GM18526 (cell line): ENCODE measurements around the gene NSUN3.

Experiments used
- POLR2A ChIP-seq: IDR thresholded peaks from 3 replicates; pipeline ENCODE4 v1.6.1; 2011; ENCODE audit not compliant: insufficient read length; ENCODE audit errors: extremely low read depth

The NSUN3 gene

DNA sequence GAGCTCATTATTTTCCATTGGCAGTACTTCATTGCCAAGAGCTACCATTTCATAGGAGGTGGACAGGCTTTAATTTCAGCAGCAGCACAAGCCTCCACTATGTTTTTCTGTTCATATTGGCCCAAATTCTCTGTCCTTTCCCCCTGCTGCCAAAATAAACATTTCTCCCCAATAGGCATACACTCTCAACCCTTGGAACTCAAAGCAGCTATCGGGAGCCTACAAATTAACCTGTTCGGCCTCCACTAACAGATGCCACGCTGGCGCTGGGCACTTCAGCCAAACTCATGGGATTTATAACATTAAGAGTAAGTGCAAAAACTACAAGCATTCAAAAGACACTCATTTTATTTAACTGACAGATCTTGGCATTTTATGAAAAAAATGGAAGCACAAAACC lies 95.7 kb downstream of the NSUN3 start:
- TF ChIP-seq POLR2A: no peak

DNA sequence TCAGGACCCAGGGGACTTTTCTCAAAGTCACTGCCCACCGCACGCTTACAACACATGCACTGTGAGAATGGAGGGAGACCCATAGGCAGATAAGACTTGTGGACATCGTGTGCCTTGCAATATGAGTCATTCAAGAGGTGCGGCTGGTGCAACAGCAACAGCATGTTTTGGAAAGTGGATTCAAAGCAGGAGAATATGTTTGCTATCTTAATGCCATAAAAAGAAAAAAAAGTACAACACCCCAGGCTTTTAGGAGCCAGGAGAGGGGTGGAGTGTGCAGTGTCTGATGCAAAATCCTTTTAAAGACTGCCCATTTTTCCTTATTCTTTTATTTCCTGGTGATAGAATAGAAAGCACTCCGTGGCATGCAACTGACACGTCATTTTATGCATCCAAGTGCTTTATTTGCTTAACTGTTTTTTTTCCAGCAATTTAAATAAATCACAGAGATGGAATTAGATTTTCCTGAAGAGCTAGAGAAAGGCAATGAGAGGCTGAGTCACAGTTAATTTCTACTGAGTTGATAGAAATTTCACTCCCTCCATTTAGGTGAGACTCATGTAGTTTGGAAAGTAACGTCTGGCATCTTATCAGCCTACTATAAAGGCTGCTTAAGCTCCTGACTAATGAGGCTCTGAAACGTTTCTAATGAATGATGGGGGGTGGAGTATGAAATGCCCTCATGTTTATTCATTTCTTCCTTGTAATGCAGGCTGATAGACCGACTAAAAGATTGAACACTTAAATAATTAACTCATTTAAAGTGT lies 96.4 kb downstream of the NSUN3 start:
- TF ChIP-seq POLR2A: no peak

DNA sequence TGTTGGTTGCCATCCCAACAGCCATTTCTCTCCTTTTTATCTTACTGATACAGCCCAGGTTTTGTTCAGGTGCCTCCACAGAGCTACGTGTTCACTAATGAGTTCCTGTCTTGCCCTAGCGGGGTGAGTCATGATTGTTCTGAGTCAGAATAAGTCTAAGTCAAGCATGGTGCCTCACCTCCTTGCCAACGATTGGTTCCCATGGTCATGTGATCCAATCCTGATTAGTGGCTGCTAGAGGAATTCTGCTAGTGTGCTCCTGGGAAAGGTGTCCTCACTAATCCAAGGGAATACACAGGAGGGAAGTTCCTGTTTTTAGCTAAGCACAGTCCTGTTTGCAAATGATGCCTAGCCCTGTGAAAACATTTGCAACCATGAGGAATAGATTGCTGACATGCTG lies 99.8 kb downstream of the NSUN3 start:
- no peak for TF ChIP-seq POLR2A

DNA sequence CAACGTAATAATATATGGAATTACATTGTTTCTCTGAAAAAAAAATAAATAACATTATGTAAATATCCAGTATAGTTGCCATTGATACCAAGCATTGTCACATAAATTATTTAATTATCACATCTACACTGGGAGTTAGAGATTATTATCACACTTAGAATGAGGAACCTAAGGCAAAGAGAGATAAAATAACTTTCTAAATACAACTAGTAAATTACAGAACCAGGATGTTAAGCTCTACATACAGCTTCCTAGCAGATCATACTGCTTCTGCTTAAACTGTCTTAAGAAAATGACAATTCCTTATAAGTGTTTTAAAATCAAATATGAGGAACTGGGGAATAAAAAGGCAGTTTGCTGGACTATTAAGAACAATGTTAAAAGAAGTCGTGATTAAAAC lies 104.5 kb downstream of the NSUN3 start:
- TF ChIP-seq POLR2A: no peak

DNA sequence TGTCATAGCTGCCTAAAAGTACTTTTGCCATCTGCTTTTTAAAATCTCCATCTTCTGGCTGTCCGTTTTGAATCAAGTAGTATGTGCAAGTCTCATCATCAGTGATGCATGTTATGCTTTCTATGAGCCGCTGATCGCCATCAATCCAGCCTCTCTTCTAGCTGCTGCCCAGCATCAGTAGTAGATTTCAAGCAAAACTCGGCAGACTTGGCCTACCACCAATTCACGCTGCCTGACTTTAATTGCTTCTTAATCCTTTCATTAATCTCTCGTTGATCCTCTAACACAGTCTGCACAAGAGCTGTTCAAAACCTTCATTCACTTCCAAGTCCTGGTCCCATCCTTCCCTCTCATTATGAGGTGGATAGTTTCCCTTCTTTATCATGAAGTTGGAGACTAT lies 104.9 kb downstream of the NSUN3 start:
- TF ChIP-seq POLR2A: no peak

DNA sequence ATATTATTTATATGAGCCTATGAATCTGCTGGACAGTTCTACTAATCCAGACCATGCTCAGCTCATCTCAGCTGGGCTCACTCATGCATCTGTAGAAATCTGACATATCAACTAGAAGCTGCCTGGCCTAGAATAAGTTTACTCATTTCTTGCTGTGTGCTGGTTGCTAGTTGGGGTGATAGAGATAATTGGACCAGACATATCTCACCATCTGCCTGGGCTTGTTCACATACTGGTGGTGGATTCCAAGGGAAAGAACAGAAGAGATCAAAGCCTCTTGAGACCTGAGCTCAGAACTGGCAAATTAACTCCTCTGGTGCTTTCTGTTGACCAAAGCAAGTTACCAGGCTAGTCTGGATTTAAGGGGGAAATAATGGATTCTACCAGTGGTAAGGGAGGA lies 109.1 kb downstream of the NSUN3 start:
- no peak for TF ChIP-seq POLR2A

DNA sequence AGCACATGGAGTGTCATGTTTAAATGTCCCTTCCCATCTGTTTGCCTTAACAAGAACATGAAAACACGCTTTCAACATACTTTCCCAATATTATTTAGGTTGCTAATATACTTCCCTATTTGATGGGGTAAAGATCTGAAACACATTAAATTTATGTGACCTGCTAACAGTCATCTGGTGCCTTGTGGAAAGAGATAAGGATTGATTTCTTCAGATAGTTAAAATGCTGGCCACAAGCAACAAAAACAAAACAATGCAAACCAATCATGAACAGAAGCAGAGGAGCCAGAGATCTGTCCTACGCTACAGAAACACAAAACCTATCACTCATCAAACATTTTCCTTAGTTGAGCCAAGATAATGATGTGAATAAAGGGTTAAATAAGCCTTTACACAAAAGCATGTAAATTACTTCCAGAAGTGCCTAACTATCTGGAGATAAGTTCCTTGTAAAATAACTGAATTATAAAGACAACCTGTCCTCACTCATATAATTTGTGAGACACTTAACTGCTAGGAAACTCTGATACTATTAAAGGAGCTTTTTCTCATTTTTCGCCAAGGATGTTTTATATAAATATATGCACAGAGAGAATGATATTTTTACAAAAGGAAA lies 109.9 kb downstream of the NSUN3 start:
- TF ChIP-seq POLR2A: no peak

DNA sequence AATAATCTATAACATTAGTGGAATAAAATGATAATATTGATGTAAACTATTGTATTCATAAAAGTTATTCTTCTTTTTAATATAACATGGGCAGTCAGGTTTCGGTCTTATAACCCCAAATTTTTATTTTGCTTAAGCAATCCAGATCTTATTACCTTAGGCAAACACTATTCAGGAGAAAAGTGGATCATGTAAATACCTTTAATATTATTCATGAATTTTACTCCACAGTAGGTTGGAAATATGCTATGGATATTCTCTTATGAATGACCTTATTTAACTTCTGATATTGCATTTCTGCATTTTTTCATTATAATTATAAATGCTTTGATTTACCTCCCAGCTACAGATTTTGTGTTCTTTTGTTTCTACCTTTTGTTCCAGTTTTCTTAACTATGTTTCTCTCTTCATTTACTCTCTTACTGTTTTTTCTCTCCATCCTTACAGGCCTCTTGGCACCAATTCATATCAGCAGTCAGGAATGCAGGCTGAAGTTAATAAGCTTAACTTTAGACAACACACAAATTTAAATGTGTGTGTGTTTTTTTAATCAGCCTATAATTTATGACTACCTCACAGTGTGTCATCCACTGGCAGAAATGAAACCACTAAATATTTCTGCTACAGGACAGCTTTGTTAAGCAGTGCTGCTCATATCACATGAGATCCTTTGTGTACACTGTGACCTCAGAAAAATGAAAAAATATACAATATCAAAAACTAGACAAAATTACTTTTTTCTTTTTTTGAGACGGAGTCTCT lies 111.0 kb downstream of the NSUN3 start:
- no peak for TF ChIP-seq POLR2A

DNA sequence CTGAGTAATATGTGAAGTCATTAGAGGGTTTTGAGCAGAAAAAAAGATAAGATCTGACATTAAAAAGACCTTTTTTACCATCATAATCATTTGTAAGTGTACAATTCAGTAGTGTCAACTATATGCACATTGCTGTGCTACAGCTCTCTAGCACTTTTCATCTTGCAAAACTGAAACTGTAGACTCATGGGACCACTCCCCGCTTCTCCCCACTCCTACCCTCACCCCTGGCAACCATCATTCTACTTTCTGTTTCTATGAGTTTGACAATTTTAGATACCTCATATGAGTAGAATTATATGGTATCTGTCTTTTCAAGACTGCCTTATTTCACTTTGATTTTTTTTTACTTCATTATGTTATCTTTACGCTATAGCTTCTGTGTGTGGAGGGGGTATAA lies 112.8 kb downstream of the NSUN3 start:
- TF ChIP-seq POLR2A: no peak

DNA sequence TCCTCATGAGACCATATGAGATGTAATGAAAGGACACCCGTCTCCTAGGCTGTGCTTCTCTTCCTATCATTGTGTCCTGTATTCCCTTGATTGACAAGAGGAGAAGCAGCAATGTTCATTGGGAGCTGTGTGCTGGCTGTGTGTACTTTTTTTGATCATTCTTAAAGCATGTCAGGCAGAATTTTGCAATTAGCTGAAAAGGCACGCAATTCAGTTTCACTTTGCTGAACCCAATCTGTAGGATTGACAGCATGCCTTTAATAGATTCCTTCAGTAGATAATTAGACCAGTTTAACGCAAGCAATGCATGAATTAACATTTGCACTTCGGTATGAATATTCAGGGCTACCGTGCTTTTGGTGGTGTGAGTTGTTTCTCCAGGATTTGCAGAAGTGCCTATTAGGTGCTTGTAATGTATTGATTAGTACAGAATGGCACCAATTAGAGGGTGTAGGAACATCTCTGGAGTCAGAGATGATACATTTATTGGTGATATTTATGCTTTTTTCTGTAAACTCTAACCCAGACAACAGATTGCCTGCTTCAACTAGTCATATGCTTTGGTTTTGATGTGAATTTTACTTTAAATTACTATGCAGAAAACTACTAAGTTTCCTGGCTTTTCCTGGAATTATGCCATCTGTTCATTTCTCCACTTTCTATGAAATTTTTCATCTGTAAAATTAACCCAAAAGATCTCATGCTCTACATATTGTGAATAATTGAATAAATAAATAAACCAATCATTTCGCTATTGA lies 114.3 kb downstream of the NSUN3 start:
- no peak for TF ChIP-seq POLR2A
